PC-3 (cell line): ENCODE data around the gene KCNK16.

ENCODE experiments used
- CTCF ChIP-seq: fragments of 300-600 bp; sonication (generic); conservative IDR thresholded peaks from 2 replicates; pipeline ENCODE4 v1.5.1; 2017; ENCODE audit warnings: antibody characterized with exemption, low read depth, mild to moderate bottlenecking, low read length
- EZH2 ChIP-seq: fragments of 300-600 bp; sonication (generic); IDR thresholded peaks from one replicate; pipeline ENCODE4 v1.6.1; 2017; ENCODE audit warnings: antibody characterized with exemption, mild to moderate bottlenecking, low read length; ENCODE audit not compliant: unreplicated experiment
- EZH2phosphoT487 ChIP-seq: fragments of 300-600 bp; sonication (generic); IDR thresholded peaks from 2 replicates; pipeline ENCODE4 v1.6.1; 2018; ENCODE audit warnings: mild to moderate bottlenecking, antibody characterized with exemption, low read length, borderline replicate concordance

GRCh38 chr6:39335780-39336545, 13.5 kb upstream of the KCNK16 start:
- no peak for TF ChIP-seq CTCF
- no peak for TF ChIP-seq EZH2
- no peak for TF ChIP-seq EZH2phosphoT487
